ENCODE measurements around the gene WNT3A.

WNT3A gene

DNA sequence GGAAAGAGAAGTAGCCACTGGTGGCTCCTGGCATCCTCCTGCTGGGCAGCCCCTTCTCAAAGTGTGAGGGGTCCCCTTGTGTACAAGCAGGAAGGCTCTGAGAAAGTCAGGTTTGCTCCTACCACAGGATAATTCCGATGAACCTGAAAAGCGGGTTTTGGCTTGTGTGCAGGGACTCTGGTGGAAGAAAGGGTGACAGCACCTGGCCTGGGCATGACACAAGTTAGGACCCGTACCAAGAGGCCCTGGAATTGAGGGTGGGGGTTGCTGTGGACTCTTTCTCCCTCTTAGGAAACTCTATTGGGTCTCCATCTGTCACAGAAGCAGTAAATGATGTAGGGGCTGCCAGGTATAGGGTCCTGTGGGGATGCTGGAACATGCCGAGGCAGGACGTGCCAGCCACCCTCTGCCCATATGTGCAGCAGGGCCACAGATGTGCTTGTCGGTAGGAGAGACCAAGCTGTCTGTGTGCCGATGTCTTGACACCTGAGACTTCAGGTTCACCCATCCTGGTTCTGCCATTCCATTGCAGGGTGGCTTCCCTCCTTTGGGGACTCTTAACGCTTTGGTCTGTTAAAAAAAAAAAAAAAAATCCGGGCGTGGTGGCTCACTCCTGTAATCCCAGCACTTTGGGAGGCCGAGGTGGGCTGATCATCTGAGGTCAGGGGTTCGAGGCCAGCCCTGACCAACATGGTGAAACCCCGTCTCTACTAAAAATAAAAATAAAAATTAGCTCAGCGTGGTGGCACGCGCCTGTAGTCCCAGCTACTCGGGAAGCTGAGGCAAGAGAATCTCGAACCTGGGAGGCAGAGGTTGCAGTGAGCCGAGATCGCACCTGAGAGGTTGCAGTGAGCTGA is 86.5 kb downstream of the WNT3A start:
- Mint-ChIP-seq H3K4me3 (peak overlapping the region in 1 of 2 donors; percentile 8), H3K27ac (peak overlapping the region; percentile 41 to 73), H3K36me3 (ENCODE audit: insufficient read depth) (peaks cover 90% of the 10 kb centered on the region)

DNA sequence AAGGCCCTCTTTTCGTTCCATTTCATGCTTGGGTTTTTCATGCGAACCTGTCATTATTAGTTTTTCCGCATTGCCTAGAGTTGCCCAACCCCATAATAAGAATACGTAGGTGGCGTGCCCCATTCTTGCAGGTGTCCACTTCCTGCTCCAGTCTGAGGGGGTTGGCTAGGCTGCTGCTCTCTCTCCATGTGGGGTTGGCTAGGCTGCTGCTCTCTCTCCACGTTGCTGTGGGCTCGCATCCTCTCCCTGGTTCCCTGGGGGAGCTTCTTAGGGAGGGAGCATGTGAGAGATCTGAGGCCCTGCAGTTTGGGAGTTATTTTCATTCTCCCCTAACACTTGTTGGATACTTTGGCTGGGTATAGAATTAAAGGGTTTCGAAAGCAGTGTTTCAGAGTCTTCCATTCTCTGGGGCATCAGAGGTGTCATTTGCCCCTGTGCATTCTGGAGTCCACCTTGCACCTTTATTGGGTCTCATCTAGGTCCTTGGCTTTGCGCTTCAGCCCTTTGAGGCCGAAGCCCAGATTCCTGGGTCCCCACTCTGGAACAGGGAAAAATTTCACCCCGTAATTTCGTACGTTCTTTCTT is 87.7 kb downstream of the WNT3A start:
- Mint-ChIP-seq H3K4me3 (peak overlapping the region; percentile 7 to 41), H3K4me1 (ENCODE audit: low read depth in 2 of 2) (peaks cover 50 to 64% of the 10 kb centered on the region in 2 donors), H3K9me3 (no peaks in the 10 kb centered on the region), H3K27me3 (no peaks in the 10 kb centered on the region), H3K36me3 (ENCODE audit: insufficient read depth) (peaks cover 92% of the 10 kb centered on the region), H3K27ac (peak overlapping the region; percentile 9 to 85)
- ATAC-seq (replicated peaks) (no peak), DNase-seq (no peak)

More for the DNA sequence above, 86.5 kb downstream of the WNT3A start:
- H3K4me1 Mint-ChIP-seq (ENCODE audit: low read depth in 2 of 2), result peaks cover 59 to 71% of the 10 kb centered on the region in 2 donors
- H3K9me3 Mint-ChIP-seq, result no peaks in the 10 kb centered on the region
- DNase-seq (no peak), ATAC-seq (replicated peaks) (no peak)
- H3K27me3 Mint-ChIP-seq, result no peaks in the 10 kb centered on the region

DNA sequence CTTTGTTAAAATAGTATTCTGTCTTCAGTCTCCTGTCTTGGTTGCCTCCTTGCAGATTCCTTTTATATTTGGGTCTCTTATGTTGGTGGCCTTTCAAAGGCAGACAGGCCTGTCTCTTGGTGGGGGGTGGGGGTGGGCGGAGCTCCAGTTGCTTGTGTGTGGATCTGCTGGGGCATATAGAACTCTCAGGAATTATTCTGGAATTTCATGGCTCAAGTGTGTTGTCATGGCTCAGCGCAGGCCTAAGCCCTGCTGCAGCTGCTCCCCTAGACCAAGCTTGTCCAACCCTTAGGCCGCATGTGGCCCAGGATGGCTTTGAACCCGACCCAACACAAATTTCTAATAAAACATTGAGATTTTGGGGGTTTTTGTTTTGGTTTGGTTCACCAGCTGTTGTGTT is 88.4 kb downstream of the WNT3A start:
- H3K9me3 Mint-ChIP-seq, result no peaks in the 10 kb centered on the region
- H3K27ac Mint-ChIP-seq, result peak overlapping the region; percentile 9 to 85
- H3K4me3 Mint-ChIP-seq, result peak overlapping the region; percentile 7 to 41
- H3K4me1 Mint-ChIP-seq (ENCODE audit: low read depth in 2 of 2), result peaks cover 48 to 59% of the 10 kb centered on the region in 2 donors
- no peaks in the 10 kb centered on the region for H3K27me3 Mint-ChIP-seq
- peaks cover 94% of the 10 kb centered on the region for H3K36me3 Mint-ChIP-seq (ENCODE audit: insufficient read depth)
- ATAC-seq (replicated peaks), result no peak
- no peak for DNase-seq

DNA sequence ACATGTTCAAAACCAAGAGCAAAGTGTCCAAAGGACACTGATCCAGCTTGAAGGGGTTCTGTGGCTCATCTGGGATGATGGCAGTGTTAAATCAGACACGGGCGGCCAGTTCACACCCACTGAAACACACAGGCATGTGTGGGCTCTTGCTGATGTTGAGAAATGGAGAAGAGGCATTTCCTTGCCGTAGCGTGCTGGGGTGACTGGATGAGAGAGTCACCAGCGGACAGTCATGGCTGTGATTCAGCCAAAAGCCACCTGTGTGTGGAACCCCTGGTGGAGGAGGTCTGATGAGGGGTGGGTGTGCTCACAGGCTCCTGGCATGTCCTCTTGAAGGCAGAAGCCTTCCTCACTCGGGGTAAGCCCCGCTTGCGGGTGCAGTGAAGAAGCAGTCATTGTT is 89.1 kb downstream of the WNT3A start:
- Mint-ChIP-seq H3K4me3 (peak overlapping the region in 1 of 2 donors; percentile 3), H3K4me1 (ENCODE audit: low read depth in 2 of 2) (peaks cover 42 to 52% of the 10 kb centered on the region in 2 donors), H3K9me3 (no peaks in the 10 kb centered on the region), H3K27me3 (no peaks in the 10 kb centered on the region), H3K27ac (peak overlapping the region; percentile 9 to 85), H3K36me3 (ENCODE audit: insufficient read depth) (peaks cover 96% of the 10 kb centered on the region)
- no peak for DNase-seq
- no peak for ATAC-seq (replicated peaks)

DNA sequence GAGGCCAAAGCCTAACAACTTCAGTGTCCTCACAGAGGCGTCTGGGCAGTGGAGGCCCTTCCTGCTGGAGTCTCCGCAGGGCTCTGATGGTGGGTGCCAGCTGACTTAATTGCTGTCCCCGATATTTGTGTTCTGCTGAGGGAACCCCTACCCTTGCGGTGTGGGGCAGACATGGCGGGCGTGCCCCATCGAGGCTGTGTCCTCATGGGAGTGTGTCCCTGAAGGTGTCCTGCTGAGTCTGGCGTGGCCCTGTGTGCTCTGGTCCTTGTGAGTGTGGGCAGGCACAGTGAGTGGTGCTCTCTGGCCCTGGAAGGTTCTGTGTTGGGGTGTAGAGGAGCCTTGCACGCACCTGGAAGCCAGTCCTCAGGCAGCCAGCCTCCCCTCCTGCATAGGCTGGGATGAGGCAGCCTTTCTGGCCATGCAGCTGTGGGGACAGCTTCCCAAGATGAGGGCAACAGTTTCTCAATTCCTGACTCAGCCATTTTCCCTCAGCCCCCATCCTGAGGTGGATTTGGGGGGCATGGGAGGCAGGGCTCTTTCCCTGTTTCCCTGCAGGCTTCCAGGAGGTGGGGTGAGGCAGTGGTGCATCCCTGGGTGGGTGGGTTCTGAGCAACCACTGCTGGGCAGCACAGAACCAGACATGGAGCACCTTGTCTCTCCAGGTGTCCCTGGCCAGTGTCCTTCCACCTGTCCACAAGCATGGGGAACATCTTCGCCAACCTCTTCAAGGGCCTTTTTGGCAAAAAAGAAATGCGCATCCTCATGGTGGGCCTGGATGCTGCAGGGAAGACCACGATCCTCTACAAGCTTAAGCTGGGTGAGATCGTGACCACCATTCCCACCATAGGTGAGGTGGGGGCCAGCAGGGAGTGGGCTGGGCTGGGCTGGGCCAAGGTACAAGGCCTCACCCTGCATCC is 89.9 kb downstream of the WNT3A start:
- DNase-seq (no peak), ATAC-seq (replicated peaks) (no peak)
- H3K27me3 Mint-ChIP-seq, result no peaks in the 10 kb centered on the region
- H3K27ac Mint-ChIP-seq, result peak overlapping the region in 1 of 2 donors; percentile 85
- peaks cover 96% of the 10 kb centered on the region for H3K36me3 Mint-ChIP-seq (ENCODE audit: insufficient read depth)
- peaks cover 43 to 50% of the 10 kb centered on the region in 2 donors for H3K4me1 Mint-ChIP-seq (ENCODE audit: low read depth in 2 of 2)
- H3K9me3 Mint-ChIP-seq, result no peaks in the 10 kb centered on the region
- H3K4me3 Mint-ChIP-seq, result peak overlapping the region in 1 of 2 donors; percentile 50

DNA sequence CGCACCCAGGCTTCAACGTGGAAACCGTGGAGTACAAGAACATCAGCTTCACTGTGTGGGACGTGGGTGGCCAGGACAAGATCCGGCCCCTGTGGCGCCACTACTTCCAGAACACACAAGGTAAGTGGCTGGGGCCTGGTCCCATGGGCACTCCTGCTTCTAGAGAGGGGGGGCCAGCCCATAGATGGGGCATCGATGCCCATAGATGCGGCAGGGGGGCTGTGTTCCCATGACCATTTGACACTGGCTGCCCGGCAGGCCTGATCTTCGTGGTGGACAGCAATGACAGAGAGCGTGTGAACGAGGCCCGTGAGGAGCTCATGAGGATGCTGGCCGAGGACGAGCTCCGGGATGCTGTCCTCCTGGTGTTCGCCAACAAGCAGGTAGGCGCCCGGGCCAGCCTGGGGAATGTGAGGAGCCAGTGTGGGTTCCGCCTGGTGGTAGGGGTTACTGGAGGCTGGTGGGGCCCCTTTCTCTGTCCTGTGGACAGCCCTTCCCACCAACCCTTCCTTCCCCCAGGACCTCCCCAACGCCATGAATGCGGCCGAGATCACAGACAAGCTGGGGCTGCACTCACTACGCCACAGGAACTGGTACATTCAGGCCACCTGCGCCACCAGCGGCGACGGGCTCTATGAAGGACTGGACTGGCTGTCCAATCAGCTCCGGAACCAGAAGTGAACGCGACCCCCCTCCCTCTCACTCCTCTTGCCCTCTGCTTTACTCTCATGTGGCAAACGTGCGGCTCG is 90.7 kb downstream of the WNT3A start:
- Mint-ChIP-seq H3K36me3 (ENCODE audit: insufficient read depth) (peaks cover 96% of the 10 kb centered on the region), H3K9me3 (no peaks in the 10 kb centered on the region), H3K27ac (peak overlapping the region; percentile 31 to 85), H3K27me3 (no peaks in the 10 kb centered on the region), H3K4me1 (ENCODE audit: low read depth in 2 of 2) (peaks cover 36 to 43% of the 10 kb centered on the region in 2 donors), H3K4me3 (peak overlapping the region in 1 of 2 donors; percentile 50)
- no peak for DNase-seq
- no peak for ATAC-seq (replicated peaks)

DNA sequence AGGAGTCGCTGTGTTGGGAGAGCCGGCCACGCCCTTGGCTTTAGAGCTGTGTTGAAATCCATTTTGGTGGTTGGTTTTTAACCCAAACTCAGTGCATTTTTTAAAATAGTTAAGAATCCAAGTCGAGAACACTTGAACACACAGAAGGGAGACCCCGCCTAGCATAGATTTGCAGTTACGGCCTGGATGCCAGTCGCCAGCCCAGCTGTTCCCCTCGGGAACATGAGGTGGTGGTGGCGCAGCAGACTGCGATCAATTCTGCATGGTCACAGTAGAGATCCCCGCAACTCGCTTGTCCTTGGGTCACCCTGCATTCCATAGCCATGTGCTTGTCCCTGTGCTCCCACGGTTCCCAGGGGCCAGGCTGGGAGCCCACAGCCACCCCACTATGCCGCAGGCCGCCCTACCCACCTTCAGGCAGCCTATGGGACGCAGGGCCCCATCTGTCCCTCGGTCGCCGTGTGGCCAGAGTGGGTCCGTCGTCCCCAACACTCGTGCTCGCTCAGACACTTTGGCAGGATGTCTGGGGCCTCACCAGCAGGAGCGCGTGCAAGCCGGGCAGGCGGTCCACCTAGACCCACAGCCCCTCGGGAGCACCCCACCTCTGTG is 91.6 kb downstream of the WNT3A start:
- H3K9me3 Mint-ChIP-seq, result no peaks in the 10 kb centered on the region
- DNase-seq (no peak), ATAC-seq (replicated peaks) (no peak)
- H3K27ac Mint-ChIP-seq, result peak overlapping the region; percentile 80 to 85
- peaks cover 94% of the 10 kb centered on the region for H3K36me3 Mint-ChIP-seq (ENCODE audit: insufficient read depth)
- no peaks in the 10 kb centered on the region for H3K27me3 Mint-ChIP-seq
- peaks cover 34 to 42% of the 10 kb centered on the region in 2 donors for H3K4me1 Mint-ChIP-seq (ENCODE audit: low read depth in 2 of 2)
- no peak overlapping the region for H3K4me3 Mint-ChIP-seq

DNA sequence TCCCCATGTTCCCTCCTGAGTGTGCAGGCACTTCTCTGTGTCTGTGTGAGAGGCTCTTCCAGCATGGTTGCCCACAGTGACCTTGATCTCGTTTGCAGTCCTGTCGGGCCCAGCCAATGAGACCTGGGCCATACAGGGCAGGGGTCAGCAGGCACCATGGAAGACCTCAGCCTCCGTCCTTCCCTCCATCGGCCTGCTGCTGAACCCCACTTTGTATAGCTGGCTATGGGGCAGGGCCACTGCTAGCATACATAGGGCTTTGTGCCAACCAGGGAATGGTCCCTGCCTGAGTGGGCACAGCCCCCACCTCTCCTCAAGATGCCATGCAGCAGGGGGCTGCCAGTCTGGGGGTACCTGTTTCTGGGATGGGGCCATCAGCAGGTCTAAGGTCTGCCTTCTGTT is 92.5 kb downstream of the WNT3A start:
- peak overlapping the region in 1 of 2 donors; percentile 24 for H3K4me3 Mint-ChIP-seq
- H3K27ac Mint-ChIP-seq, result peak overlapping the region; percentile 76 to 80

DNA sequence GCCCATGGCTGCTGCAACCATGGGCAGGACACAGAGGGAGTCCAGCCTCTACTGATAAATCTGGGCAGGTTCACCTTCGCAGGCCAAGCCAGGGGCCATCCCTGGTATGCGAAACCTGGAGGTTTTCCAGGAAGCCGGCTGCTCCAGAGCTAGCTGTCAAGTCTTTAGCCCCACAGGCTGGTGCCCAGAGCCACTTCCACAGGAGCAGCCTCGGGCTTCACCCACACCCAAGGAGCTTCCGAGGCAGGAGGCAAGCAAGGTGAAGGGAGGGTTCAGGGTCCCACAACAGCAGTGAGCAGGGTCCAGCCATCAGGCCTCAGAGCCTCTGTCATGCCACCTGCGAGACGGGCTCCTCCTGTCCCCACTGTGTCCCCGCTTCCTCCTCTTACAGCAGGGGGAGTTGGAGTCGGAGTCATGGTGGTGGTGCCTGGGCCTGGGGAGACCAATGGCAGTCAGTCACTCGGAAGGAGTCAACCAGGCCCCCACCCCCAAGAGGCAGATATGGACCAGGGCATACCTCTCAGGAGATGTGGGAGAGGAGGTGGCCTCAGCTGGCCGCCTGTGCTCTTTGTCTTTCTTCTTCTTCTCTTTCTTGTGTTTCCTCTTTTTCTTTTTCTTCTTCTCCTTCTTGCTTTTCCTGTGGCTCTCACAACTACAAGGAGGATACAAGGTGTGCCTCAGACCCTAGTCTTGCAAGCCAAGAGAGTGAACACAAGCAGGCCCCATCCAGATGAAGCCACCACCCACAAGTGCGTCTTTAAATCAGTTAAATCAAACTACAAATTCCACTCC is 94.2 kb downstream of the WNT3A start:
- Mint-ChIP-seq H3K4me1 (ENCODE audit: low read depth in 2 of 2) (peaks cover 18 to 33% of the 10 kb centered on the region in 2 donors), H3K36me3 (ENCODE audit: insufficient read depth) (peaks cover 83% of the 10 kb centered on the region), H3K27ac (peak overlapping the region; percentile 79 to 81), H3K4me3 (peak overlapping the region; percentile 91 to 92), H3K27me3 (no peaks in the 10 kb centered on the region), H3K9me3 (no peaks in the 10 kb centered on the region)
- ATAC-seq (replicated peaks) (no peak), DNase-seq (no peak)

More for the DNA sequence above, 92.5 kb downstream of the WNT3A start:
- ATAC-seq (replicated peaks) (no peak), DNase-seq (no peak)
- Mint-ChIP-seq H3K9me3 (no peaks in the 10 kb centered on the region), H3K4me1 (ENCODE audit: low read depth in 2 of 2) (peaks cover 34 to 47% of the 10 kb centered on the region in 2 donors), H3K36me3 (ENCODE audit: insufficient read depth) (peaks cover 87% of the 10 kb centered on the region), H3K27me3 (no peaks in the 10 kb centered on the region)

DNA sequence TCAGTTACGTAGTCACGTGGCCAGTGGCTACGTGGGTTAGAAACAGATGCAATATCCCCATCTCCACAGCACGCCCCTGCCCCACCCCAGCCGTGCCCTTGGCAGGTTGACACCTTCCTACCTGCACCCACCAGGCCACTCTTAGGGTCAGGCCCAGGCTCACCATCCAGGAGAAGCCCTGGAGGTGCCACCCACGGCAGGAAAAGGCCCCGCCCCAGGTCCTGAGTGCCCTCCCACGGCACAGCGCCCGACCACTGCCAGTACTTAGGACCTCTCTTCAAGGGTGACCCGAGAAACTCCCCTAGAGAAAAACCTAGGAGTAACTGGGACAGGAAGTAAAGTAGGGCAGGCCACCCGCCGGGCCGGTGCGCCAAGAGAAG is 94.8 kb downstream of the WNT3A start:
- DNase-seq (peak in 2 of 3 experiments; percentile 29 to 33), ATAC-seq (replicated peaks) (peak; percentile 31)
- H3K4me3 Mint-ChIP-seq, result peak overlapping the region; percentile 91 to 92
- H3K4me1 Mint-ChIP-seq (ENCODE audit: low read depth in 2 of 2), result peaks cover 18 to 30% of the 10 kb centered on the region in 2 donors
- no peaks in the 10 kb centered on the region for H3K27me3 Mint-ChIP-seq
- H3K9me3 Mint-ChIP-seq, result no peaks in the 10 kb centered on the region
- peak overlapping the region; percentile 79 to 81 for H3K27ac Mint-ChIP-seq
- peaks cover 79% of the 10 kb centered on the region for H3K36me3 Mint-ChIP-seq (ENCODE audit: insufficient read depth)

DNA sequence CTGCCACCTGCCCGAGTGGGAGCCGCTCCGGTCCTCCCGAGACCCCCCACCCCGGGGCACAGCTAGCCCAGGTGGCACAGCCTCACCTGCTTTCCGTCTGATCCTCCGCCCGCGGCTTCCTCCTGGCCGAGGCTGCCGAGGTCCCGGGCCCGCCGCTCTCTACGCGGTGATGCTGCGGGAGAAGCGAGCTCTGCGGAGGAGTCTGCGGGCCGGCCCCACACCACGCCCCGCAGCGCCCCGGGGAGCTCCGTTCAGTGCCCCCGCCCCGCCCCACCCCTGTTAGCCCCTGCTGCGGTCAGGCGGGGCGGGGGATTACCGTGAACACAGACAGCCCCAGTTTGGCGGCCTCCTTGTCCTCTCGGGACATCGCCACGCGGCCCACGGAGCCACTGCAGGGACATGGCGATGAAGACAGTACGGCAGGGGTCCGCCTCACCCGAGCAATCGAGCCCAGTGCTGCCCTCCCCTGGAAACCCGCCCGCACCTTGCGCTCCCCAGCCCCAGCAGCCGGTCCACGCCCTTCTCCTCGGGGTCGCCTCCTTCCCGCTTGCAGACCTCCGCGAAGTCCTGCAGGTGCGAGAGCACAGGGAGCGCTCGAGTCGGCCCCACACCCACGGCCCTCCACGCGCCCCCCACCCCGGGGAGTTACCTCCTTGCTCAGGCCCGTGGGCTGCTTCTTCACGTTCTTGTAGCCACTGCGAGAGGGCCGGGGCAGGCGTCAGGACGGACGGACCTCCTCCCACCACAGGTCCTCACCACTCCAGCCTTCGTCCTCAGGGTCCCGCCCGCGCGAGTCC is 95.4 kb downstream of the WNT3A start:
- peak overlapping the region; percentile 91 to 92 for H3K4me3 Mint-ChIP-seq
- peaks cover 18 to 29% of the 10 kb centered on the region in 2 donors for H3K4me1 Mint-ChIP-seq (ENCODE audit: low read depth in 2 of 2)
- H3K27ac Mint-ChIP-seq, result peak overlapping the region; percentile 79 to 81
- peaks cover 76% of the 10 kb centered on the region for H3K36me3 Mint-ChIP-seq (ENCODE audit: insufficient read depth)
- DNase-seq (peak; percentile 53 to 60 (median 57)), ATAC-seq (replicated peaks) (peak; percentile 59)
- H3K27me3 Mint-ChIP-seq, result no peaks in the 10 kb centered on the region
- H3K9me3 Mint-ChIP-seq, result no peaks in the 10 kb centered on the region
